Hematopoietic multipotent progenitor cell treated with erythropoietin and hydrocortisone succinate and interleukin-3 and kit ligand, for 17 days (in vitro differentiated cells): Measurements from ENCODE around the gene CSPG5.

Source experiments
- DNase-seq: peaks from one replicate; pipeline ENCODE4 v3.0.0-alpha.2; 2015; ENCODE audit warnings: low spot score

Gene CSPG5, protein sequence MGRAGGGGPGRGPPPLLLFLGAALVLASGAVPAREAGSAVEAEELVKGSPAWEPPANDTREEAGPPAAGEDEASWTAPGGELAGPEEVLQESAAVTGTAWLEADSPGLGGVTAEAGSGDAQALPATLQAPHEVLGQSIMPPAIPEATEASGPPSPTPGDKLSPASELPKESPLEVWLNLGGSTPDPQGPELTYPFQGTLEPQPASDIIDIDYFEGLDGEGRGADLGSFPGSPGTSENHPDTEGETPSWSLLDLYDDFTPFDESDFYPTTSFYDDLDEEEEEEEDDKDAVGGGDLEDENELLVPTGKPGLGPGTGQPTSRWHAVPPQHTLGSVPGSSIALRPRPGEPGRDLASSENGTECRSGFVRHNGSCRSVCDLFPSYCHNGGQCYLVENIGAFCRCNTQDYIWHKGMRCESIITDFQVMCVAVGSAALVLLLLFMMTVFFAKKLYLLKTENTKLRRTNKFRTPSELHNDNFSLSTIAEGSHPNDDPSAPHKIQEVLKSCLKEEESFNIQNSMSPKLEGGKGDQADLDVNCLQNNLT

DNA sequence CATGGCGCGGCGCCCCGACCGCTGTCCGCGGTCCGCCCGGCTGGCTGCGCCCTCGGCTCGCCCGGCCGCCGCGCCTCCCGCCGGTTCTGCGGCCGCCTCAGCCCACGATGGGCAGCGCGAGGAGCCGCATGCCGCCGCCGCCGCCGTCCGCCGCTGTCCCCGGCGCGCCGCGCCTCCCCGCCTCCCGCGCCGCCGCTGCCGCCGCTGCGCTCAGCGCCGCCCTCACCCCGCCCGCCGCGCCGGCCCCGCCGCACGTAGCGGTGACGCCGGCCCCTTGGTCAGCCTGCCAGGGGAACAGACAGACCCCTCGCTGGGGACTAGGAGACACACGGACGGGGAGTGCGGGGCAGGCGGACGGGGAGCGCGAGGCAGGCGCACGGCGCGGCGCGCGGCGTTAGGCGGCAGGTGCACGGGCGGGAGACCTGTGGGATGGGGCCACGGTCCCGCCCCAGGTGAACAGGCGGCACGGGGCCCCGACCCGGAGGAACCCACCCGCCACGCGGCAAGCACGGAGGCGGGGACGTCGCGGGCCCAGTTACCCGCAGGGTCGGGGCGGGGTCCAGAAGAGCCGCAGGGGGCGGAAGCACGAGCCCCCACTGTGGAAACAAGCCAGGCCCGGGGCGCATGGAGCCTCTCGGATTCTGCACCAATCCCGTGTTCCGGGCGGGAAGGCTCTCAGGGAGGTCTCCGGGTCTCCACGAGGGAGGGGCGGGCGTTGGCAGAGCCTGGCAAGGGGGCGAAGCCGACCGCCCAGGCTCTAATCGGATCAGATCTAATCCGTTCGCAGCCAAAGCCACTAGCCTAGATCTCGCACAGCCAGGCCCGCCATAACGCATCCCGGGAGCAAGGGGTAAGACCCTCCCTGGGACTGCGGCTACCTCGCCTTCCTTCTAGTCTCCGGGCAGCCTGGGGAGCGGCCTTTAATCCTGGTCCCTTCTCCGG lies at the start of gene CSPG5:
Gene CSPG5 (minus strand): TSS at position 175 of the 942 bp plus-strand sequence. CDS start 172 bp downstream, at position 3.
- no peak for DNase-seq

DNA sequence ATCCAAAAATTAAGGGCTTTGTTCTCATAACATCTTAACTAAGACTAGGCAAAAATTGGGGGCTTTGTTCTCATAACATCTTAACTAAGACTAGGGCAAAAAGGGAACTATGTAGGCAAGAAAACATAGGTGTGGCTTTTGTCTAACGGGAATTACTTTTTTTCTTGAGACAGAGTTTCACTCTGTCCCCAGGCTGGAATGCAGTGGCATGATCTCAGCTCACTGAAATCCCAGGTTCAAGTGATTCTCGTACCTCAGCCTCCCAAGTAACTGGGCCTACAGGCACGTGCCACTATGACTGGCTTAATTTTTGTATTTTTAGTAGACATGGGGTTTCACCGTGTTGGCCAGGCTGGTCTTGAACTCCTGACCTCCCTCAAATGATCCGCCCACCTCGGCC lies 49.8 kb upstream of the CSPG5 start:
- no peak for DNase-seq

DNA sequence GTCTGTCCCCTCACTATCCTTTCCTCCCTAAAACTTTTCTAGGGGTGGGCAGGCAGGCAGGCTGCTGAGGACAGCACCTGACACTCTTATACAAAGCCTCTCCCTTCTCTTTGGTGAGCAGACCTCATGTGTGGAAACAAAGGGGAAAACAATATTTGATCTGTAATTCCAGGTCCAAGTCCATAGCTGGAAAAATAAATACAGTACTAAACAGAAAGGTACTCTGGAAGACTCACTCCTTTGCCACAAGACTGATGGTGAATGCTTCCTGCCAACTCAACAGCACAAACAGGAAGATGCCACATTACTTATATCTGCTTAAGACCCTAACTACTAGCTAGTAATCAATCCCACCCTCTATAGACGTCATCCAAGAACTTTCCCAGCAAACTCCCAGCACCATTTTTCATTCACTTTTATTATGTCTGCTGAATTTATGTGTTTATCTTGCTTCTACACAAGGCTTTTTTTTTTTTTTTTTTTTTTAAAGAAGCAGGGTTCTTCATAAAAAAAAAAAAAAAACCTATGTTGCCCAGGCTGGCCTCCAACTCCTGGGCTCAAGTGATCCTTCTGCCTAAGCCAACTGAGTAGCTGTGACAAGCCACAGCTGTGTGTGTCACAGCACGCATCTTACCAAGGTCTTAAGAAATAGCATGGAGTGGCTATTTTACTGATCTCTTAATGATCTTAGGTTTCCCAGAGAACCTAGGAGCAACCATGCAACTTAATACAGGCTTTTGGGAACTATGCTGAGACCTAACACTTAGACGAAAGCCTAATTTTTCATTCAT lies 44.2 kb upstream of the CSPG5 start:
- no peak for DNase-seq

DNA sequence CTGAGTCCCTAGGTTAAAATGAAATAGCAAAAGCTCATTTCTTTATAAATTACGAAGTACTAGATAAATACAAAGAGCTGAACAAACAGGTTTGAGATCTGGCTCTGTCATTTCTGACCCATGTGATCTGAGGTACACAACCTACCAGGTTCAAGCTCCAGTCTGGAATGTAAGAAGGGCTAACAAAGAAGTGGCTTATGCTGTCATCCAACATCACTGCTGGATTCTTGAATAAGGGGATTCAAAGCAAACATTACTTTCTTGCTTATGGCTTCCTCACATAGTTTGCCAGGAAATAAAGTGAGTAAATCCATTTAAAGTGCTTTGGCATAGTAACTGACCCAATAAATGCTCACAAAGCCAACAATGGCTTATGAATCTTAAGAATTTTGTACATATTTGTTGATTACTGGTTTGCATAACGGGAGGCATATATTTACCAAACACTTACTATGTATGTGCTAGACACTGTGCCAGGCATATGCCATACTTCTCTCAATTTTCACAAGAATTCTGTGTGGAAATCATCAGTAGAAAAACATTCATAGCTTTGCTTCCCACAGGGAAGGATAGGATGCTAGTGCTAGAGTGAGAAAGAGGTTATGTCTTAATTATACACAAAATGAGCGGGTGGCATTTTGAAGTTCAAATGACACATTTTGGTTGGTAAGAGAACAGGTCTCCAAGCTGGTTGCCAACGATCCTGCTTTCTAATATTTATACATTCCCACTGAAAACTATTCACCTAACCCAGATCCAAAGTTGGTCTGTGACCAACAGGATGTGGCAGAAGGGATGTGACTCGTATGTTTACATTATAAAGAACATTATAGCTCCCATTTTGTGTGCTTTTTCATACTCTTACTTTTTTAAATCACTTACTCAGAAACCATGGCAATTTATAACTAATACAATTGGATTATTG lies 38.7 kb upstream of the CSPG5 start:
- no peak for DNase-seq

DNA sequence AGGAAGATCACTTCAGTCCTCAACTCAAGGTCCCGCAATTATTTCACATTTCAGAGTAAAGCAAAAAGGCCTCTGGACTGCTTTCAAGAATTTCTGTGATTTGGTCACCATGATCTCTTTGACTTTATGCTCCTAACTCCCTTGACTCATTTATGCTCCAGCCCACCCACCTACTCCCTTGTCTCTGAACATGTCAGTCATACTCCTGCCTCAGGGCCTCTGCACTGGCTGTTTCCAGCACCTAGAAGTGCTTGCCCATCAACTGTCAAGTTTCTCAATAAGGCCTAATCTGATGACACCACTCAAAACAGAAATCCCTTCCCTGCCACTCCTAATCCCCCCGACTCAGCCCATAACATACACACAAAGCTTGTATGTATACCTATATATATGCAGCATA lies 36.1 kb upstream of the CSPG5 start:
- no peak for DNase-seq

DNA sequence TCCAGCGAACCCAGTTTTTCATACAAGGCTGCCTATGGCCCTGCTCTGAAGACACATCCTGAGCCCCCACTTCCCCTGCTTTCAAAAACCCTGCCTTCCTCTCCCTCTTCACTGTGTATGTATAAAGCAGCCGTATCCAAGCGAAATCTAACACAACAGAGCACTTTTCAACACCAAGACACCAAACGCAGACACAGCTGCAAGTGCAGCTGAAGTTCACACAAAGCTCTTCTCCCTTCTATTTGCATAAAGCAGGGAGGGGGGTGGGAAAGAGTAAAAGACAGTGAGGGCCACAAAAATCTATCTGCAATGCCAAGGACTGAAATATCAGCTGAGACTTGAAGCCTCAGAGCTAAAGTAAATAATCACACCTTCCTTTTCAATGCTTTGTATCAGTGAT lies 35.1 kb upstream of the CSPG5 start:
- no peak for DNase-seq

DNA sequence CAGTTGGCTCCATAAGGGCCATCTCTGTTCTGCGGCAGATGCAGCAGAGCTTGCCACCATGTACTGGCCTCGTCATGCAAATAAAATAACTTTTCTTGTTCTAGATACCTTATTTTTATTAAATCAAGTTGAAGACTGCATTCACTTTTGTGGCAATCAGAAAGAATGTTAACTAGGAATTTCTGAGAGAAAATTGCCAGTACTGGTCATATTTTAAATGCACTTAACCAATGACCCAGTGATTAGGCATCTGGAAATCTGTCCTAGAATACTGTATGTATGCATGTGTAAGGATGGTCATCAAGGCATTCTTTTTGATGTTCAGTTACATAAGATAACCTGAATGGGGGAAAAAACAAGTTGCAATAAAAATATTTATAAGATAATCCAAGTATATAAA lies 34.2 kb upstream of the CSPG5 start:
- no peak for DNase-seq

DNA sequence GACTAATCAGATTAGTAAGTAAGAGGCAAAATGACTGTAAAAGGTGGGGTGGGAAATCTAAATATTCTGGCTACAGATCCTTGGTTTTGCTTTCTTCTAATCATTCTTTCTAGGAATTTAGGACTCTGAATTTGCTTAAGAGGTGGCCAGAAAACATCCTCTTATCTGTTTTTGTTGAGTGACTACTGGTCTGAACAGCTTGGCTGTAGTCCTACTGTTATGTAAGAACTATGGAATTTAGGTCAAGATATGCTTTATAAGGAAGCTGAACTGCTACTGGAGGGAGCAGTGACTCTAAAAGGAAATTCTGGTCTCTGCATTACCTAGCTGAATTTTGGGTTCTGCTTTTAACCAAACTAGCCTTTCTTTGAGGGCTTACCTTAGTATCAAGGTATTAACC lies 33.5 kb upstream of the CSPG5 start:
- no peak for DNase-seq

DNA sequence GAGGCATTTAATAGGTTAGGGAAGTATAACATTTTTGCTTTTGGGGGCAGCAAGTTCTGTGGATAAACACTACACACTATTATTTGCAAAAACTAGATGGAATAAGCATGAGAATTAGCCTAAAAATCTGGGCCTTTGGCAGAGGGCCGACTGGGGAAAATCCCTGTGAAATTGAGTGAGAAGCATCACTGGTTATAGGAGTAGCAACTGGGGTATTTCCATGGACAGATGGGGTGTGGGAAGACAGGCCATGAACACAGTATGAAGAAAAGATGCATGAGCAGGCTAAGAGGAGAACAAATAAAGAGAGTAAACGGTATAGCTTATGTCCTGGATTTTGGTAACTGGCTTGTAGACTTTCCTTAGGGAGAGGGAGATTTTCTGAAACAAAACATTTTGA lies 32.9 kb upstream of the CSPG5 start:
- DNase-seq: no peak

DNA sequence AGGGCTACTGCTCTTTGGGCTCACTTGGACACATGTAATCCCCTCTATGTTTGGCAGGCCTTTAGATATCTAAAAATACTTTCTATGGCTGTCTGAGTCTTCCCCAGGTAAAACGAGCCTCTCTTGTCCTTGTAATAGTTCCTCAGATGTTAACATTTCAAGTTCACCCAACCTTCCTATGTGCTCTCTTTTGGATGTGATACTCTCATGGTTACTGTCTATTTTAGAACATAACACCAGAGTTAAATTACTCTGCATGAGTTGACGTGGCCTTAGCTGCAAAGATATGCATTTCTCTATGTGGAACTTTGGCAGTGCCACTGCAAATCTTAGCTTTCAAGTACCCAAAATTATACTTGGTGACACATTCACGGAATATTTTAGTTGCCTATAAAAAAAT lies 31.9 kb upstream of the CSPG5 start:
- DNase-seq: no peak

DNA sequence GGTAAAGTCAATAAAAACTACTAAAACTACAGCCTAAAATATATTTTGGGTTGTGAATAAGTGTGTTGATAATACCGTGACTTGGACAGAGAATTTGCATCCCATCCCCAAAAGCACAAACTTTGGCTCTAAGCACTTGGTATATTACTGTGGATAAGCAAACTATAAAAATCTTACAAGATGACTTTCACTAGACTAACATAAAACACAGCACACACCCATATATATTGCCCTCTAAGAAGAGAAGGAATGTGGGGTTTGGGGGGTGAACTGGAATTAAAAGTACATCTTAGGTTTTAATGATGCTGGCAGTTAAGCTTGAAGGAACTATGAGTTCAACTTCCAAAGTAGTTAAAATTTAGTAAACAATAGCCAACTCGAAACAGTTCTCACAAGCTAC lies 28.7 kb upstream of the CSPG5 start:
- no peak for DNase-seq

DNA sequence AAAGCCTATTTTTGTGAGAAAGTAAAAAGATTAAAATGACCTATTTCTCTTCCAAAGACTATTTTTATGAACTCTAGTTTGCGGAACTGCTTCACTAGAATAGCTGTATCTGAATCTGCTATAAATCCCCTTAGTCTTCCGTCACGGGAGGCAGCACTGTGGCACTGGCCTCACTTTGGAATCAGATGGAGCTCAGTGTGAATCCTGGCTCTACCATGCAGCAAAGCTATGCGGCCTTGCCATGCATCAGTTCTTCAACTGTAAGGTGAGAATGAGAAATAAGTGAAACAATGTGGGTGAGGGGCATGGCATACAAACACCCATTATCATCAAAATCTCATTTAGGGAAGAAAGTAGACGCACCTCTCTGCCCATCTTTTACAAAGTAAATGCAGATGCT lies 27.5 kb upstream of the CSPG5 start:
- no peak for DNase-seq

DNA sequence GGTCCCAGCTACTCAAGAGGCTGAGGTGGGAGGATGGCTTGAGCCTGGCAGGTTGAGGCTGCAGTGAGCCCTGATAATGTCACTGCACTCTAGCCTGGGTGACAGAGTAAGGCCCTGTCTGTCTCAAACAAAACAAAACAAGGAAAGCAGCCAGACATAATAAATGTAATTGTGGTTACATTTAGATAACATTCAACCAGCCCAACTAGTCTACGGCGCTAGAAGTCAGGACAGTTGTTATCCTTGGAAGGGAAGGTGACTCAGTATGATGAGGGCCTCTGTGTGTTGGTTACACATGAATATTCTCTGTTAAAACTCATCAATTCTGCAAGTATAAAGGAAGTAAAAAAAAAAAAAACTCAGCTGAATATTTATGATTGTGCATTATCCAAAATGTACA lies 27.0 kb upstream of the CSPG5 start:
- DNase-seq: no peak

DNA sequence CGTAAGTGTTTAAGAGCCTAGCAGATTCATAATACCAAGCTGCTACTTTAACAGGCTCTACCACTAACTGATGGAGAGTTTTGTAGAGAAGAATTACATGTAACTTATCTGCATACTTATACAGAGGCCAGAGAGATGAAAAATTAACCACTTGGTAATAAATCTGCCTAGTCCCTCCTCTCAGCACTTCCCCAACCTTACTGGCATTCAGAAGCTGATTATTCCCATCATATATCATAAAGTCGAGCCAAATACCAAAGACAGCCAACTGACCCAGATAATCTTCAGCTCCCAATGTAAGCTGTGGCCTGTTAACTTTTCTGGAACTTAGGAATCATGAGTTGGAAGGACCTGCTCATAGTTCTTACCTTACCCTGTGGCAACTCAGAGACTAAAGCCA lies 25.5 kb upstream of the CSPG5 start:
- no peak for DNase-seq

DNA sequence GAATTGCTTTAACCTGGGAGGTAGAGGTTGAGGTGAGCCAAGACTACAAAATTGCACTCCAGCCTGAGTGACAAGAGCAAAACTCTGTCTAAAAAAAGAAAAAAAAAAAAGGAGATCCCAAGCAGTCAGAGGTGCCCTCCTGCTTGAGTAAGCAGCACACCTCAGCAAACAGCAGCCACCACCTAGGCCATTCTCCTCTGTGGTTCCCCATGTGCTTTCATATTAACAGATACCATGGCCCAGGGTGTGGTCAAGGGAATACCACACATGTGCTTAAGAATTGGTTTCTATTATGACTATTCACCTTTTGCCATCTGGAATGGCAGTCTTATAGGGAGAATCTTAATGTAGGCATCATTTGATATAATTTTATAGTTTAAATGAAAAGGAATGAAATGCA lies 24.7 kb upstream of the CSPG5 start:
- no peak for DNase-seq

DNA sequence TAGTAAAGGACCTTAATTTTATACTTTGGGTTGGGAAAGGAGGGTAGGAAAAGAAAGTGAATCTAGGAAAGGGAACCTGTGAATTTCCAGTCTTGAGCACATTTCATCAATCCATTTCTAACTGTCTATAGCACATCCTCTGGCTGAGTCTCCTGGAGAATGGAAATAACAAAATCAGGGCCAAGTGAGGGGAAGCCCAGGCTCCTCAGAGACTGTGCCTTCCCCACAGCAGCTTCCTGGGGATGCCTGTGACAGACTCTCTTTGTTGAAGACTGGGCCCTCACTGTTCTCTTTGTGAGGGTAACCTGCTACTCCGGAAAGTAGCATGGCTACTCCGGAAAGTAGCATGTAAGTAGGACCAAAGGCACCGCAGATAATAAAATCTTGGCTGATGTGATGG lies 22.6 kb upstream of the CSPG5 start:
- DNase-seq: no peak

DNA sequence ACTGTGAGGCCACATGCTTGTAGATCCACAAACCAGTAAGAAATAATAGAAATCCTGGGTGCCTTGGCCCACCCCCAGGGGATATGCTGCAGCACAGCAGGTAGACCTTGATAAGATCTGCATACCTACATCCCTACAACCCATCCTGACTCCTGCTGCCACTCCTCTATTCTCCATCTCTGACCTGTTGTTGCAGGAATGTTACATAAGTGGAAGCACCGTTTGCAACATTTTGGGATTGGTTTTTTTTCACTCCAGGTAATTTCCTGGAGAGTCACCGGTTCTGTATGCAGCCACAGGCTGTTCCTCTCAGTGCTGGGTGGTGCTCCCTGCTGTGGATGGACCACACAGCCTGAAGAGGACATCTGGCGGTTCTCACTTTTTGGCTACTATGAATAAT lies 16.1 kb upstream of the CSPG5 start:
- no peak for DNase-seq

DNA sequence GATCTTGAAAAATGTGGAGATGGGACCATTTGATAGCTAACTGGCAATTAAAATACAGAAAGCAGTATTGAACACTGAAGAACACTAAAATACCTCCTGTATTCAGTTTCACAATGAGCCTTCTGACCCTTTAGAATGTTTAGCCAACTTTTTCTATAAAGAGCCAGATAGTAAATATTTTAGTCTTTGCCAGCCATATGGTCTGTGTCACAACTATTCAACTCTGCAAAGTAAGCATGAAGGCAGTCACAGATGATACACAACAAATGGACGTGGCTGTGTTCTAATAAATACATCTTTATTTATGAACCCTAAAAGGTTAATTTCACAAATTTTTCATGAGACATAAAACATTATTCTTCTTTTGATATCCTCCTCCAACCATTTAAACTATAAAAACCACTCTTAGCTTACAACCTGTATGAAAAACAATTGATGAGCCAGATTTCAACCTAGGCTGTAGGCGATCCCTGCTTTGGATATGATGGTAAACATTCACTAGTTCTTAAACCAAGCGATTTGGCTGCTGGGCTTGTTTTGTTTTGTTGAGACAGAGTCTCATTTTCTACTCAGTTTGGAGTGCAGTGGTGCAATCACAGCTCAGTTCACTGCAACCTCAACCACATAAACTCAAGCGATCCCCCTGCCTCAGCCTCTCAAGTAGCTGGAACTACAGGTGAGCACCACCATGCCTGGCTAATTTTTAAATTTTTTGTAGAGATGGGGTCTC lies 13.6 kb upstream of the CSPG5 start:
- no peak for DNase-seq

DNA sequence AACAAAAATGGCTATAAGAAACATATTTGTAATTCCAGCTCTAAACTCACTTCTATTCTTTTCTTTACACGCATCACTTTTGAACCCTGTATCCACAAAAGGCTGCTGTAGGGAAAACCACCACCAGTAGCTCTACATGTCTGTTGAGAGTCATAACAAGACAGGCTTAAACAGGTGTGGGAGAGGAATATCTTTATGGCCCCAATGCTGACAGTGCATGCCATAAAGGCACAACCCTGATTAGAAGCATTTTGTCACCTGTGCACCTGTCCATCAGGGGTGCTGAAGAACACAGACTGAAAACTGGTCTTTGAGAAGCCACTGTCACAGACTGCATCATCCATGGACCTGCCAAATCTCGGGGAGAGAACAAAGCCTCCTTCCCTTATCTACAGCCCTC lies 11.6 kb upstream of the CSPG5 start:
- no peak for DNase-seq

DNA sequence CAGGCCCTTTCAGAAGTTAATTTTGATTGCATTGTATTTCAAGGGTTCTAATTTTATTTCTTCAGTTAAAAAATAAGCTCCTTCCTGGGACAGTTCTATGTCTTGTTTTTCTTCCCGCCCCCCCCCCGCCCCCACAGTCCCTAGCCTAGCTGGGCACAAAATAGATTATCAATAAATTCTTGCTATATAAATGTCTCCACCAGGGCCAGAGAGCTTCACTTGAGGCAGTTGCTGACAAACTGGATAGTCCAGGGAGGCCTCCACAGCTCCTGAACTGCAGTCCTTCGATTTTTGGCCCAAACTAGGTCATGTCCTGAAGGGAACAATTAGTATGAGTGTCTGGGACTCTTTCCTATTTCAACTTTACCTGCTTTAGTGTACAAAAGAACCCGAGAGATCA lies 9.9 kb upstream of the CSPG5 start:
- no peak for DNase-seq
